ENCODE results near the gene CASZ1. TPM values are rescaled to one million over a fixed set of nuclear protein-coding genes. Genes with fewer than 3 reads are reported as not detected.

Gene CASZ1
- total and polyA plus RNA-seq, 10 donors: 0.73 to 14.5 (median 9.1) TPM

DNA sequence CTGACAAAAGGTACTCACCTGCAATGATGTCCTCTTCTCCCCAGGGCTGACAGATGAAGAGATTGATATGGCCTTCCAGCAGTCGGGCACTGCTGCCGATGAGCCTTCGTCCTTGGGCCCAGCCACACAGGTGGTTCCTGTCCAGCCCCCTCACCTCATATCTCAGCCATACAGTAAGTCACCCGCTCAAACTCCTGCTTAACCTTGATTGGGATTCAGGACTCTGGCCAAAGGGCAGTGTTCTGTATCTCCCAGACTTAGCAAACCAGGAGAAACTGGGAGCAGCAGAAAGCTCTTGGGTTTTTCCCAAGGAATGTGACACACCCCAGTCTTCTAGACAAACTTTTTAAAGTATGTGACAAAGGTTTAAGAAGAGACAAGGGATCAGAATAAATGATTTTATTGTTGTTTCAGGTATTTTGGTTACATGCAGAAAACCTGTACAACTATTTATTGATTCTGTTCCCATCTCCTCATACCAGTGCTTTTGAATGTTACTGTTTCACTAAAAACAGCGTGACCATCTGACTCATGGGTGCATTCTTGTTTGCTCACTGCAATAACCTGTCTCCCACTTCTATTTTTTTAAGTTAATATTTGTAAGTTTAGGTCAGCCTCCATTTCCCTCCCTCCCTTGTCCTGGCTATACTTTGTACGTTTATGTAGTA, 197.1 kb downstream of the CASZ1 start:
- 69 to 85% (median 84%) methylated on average over 6 of the region's 6 CpGs for WGBS, 5 donors
- DNase-seq: no peak
- TF ChIP-seq POLR2AphosphoS5 (IDR thresholded peaks at IDR 0.05) (no peak), CTCF (IDR thresholded peaks at IDR 0.05 in 8 of 11, conservative IDR thresholded peaks at IDR 0.05 in 3 of 11) (no peak), POLR2A (IDR thresholded peaks at IDR 0.05) (no peak)

DNA sequence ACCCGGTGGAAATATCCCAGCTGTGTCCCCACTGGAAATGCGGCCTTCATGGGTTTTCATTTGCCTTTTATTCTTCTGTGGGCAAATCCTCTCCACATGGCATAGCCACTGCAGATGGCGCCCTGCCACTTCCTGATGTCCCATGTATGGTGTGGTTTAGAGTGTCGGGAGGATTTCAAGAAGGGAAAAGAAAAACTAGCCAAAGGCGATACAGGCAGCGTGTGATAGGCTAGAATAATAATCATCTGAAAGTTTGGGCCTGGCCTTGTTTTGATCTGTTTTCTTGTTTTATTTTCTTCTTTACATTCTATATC, 198.1 kb downstream of the CASZ1 start:
- intact Hi-C loops (cut with DNase I; ENCODE audit: low total_unique reads): no loop called here
- no peak for TF ChIP-seq CTCF (IDR thresholded peaks at IDR 0.05 in 8 of 11, conservative IDR thresholded peaks at IDR 0.05 in 3 of 11)
- TF ChIP-seq POLR2AphosphoS5 (IDR thresholded peaks at IDR 0.05): no peak
- TF ChIP-seq POLR2A (IDR thresholded peaks at IDR 0.05): no peak
- no peak for DNase-seq
- Histone ChIP-seq H3K27me3 (replicated peaks in 1 of 7) (no peaks in the 10 kb centered on the region), H3K4me1 (peaks cover 0 to 5% (median 0%) of the 10 kb centered on the region in 6 donors), H3K4me3 (no peak overlapping the region), H3K9me3 (no peaks in the 10 kb centered on the region), H3K36me3 (peaks cover 0 to 44% (median 4%) of the 10 kb centered on the region in 6 donors), H3K27ac (no peak overlapping the region)
- 83 to 87% (median 85%) methylated on average over 6 of the region's 6 CpGs for WGBS, 5 donors

More for the DNA sequence above, 197.1 kb downstream of the CASZ1 start:
- peaks cover 0 to 5% (median 0%) of the 10 kb centered on the region in 6 donors for H3K4me1 ChIP-seq
- no peak overlapping the region for H3K4me3 ChIP-seq
- no peak overlapping the region for H3K27ac ChIP-seq
- intact Hi-C loops (cut with DNase I; ENCODE audit: low total_unique reads): no loop called here
- H3K36me3 ChIP-seq: peaks cover 0 to 51% (median 4%) of the 10 kb centered on the region in 6 donors
- H3K9me3 ChIP-seq: no peaks in the 10 kb centered on the region
- H3K27me3 ChIP-seq (replicated peaks in 1 of 7): no peaks in the 10 kb centered on the region

- intact Hi-C loops (cut with DNase I; ENCODE audit: low total_unique reads): no loop called here
- no peak for TF ChIP-seq CTCF (IDR thresholded peaks at IDR 0.05 in 8 of 11, conservative IDR thresholded peaks at IDR 0.05 in 3 of 11)
- TF ChIP-seq POLR2A (IDR thresholded peaks at IDR 0.05): no peak
- Histone ChIP-seq H3K36me3 (peaks cover 0 to 38% (median 4%) of the 10 kb centered on the region in 6 donors), H3K4me3 (no peak overlapping the region), H3K4me1 (peaks cover 0 to 5% (median 0%) of the 10 kb centered on the region in 6 donors), H3K9me3 (no peaks in the 10 kb centered on the region), H3K27me3 (replicated peaks in 1 of 7) (no peaks in the 10 kb centered on the region), H3K27ac (no peak overlapping the region)
- WGBS, 5 donors: 91 to 97% (median 93%) methylated on average over 13 of the region's 13 CpGs
- no peak for DNase-seq
These were observed 198.7 kb downstream of the CASZ1 start for GRCh38 chr1:10597492-10598388.

GRCh38 chr1:10596780-10597179, 199.7 kb downstream of the CASZ1 start:
- Histone ChIP-seq H3K27me3 (replicated peaks in 1 of 7) (no peaks in the 10 kb centered on the region), H3K4me3 (no peak overlapping the region), H3K27ac (no peak overlapping the region), H3K36me3 (peaks cover 0 to 31% (median 4%) of the 10 kb centered on the region in 6 donors), H3K9me3 (no peaks in the 10 kb centered on the region), H3K4me1 (peaks cover 0 to 5% (median 0%) of the 10 kb centered on the region in 6 donors)
- intact Hi-C loops (cut with DNase I; ENCODE audit: low total_unique reads): no loop called here
- no peak for DNase-seq
- 74 to 93% (median 81%) methylated on average over 6 of the region's 6 CpGs for WGBS, 5 donors
- TF ChIP-seq POLR2A (IDR thresholded peaks at IDR 0.05): no peak
- TF ChIP-seq CTCF (IDR thresholded peaks at IDR 0.05 in 8 of 11, conservative IDR thresholded peaks at IDR 0.05 in 3 of 11): no peak
- no peak for TF ChIP-seq POLR2AphosphoS5 (IDR thresholded peaks at IDR 0.05)

All from spleen (tissue), 11 donors.